Breast epithelium (tissue), 3 donors: ENCODE data around the gene MBD5.

ENCODE experiments used
- POLR2A ChIP-seq: fragments of 450-650 bp; IDR thresholded peaks from one replicate; pipeline ENCODE4 v1.6.1; 2016; ENCODE audit warnings: antibody characterized with exemption, mild to moderate bottlenecking, moderate library complexity
- TF ChIP-seq, protein P1 (sequence below), 3 donors: fragments of 450-650 bp; IDR thresholded peaks; one replicate each; pipeline ENCODE4 v1.5.1; 2016 to 2017; ENCODE audit warnings: antibody characterized with exemption in 3 of 3, mild to moderate bottlenecking in 3 of 3, moderate library complexity in 3 of 3

DNA sequence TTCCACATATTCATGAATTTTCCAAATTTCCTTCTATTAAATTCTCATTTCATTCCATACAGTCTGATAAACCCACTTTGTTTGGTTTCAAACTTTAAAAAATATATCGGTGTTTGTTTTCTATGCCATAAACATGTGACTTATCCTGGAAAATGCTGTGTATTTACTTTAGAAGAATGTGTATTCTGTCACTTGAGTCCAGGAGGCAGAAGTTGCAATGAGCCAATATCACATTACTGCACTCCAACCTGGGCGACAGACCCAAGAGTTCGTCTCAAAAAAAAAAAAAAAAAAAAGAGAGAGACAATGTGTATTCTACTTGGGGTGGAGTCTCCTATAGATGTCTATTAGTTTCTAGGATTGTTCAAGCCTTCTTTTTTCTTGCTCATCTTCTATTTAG is 31.8 kb downstream of the MBD5 start:
- TF ChIP-seq, protein P1, sequence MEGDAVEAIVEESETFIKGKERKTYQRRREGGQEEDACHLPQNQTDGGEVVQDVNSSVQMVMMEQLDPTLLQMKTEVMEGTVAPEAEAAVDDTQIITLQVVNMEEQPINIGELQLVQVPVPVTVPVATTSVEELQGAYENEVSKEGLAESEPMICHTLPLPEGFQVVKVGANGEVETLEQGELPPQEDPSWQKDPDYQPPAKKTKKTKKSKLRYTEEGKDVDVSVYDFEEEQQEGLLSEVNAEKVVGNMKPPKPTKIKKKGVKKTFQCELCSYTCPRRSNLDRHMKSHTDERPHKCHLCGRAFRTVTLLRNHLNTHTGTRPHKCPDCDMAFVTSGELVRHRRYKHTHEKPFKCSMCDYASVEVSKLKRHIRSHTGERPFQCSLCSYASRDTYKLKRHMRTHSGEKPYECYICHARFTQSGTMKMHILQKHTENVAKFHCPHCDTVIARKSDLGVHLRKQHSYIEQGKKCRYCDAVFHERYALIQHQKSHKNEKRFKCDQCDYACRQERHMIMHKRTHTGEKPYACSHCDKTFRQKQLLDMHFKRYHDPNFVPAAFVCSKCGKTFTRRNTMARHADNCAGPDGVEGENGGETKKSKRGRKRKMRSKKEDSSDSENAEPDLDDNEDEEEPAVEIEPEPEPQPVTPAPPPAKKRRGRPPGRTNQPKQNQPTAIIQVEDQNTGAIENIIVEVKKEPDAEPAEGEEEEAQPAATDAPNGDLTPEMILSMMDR (IDR thresholded peaks at IDR 0.05), result no peak
- TF ChIP-seq POLR2A, result no peak
